AG04449 (cell line): ENCODE results near the gene IGF1R.
A peak's percentile ranks its signal among the peaks of the same experiment; 100 is the strongest.

ENCODE experiments used
- CTCF ChIA-PET: fragments of 350-600 bp; formaldehyde crosslinking; extraction: SDS; loops from one replicate; lab custom pipeline; 2021; ENCODE audit warnings: antibody characterized with exemption; lab: Yijun Ruan, JAX
- POLR2A ChIA-PET: fragments of 400-600, 350-600 bp; formaldehyde crosslinking; extraction: SDS; loops from one replicate; lab custom pipeline; 2020; ENCODE audit warnings: antibody characterized with exemption, inconsistent platforms; lab: Yijun Ruan, JAX
- DNase-seq: peaks from one replicate; pipeline ENCODE4 v3.0.0-alpha.2; 2010; ENCODE audit warnings: low read depth, low spot score
- H3K4me3 ChIP-seq: 2 replicates; pipeline ENCODE4 v1.5.1; 2011; ENCODE audit warnings: low read depth, mild to moderate bottlenecking, control low read depth, low read length
- CTCF ChIP-seq: IDR thresholded peaks from one replicate; pipeline ENCODE4 v1.5.1; 2011; ENCODE audit warnings: mild to moderate bottlenecking, moderate library complexity, low read length, control low read depth, inconsistent platforms; ENCODE audit not compliant: insufficient read depth; ENCODE audit errors: missing control alignments

The IGF1R gene

GRCh38 chr15:98682992-98683701 lies 34.8 kb downstream of the IGF1R start:
- no peak for DNase-seq
- no peak overlapping the region for H3K4me3 ChIP-seq
- CTCF ChIA-PET = interaction anchor here (0.8 to 2.1 kb wide), 5 partner anchors 24 to 97 kb away, joined by 3 to 7 read pairs (median 3); no protein-coding TSS in a partner anchor

GRCh38 chr15:98683831-98684230 lies 35.5 kb downstream of the IGF1R start:
- H3K4me3 ChIP-seq = no peak overlapping the region
- no peak for TF ChIP-seq CTCF
- DNase-seq = no peak
- POLR2A ChIA-PET = interaction anchor here (1.0 kb wide), 1 partner anchor 36 kb away, joined by 3 read pairs; no protein-coding TSS in a partner anchor
- CTCF ChIA-PET = interaction anchor here (0.8 to 2.1 kb wide), 6 partner anchors 11 to 375 kb away, joined by 3 to 7 read pairs (median 4); no protein-coding TSS in a partner anchor

More at GRCh38 chr15:98682992-98683701, 34.8 kb downstream of the IGF1R start:
- TF ChIP-seq CTCF = no peak
- POLR2A ChIA-PET = no interaction called here

- ChIA-PET CTCF (interaction anchor here (0.8 to 2.1 kb wide), 6 partner anchors 12 to 374 kb away, joined by 3 to 7 read pairs (median 4); no protein-coding TSS in a partner anchor), POLR2A (interaction anchor here (0.7 to 1.0 kb wide), 2 partner anchors 13 to 35 kb away, joined by 3 read pairs; no protein-coding TSS in a partner anchor)
- DNase-seq = peak; percentile 33
- TF ChIP-seq CTCF = no peak
- no peak overlapping the region for H3K4me3 ChIP-seq
Observed at GRCh38 chr15:98684436-98684835, 36.1 kb downstream of the IGF1R start.

DNA sequence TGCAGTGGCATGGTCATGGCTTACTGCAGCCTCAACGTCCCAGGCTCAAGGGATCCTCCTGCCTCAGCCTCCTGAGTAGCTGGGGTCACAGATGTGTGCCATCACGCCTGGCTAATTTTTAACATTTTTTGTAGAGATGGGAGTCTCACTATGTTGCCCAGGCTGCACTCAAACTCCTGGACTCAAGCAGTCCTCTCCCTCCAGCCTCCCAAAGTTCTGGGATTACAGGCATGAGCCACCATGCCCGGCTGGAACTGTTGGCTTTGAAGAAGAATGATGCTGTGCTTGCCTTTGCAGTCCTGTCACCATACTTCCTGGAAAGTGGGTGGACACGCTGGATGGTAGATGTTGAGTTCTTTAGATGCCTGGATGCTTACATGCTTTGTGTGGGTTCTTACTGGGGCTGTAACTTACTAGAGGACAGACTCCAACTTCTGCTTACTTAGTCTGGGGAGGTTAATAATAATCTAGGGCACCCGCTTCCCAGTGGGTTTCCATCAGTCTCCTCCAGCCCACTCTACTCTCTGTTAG lies 36.7 kb downstream of the IGF1R start:
- no peak for DNase-seq
- H3K4me3 ChIP-seq = no peak overlapping the region
- TF ChIP-seq CTCF = no peak
- ChIA-PET POLR2A (interaction anchor here (0.7 to 1.0 kb wide), 2 partner anchors 13 to 35 kb away, joined by 3 read pairs; no protein-coding TSS in a partner anchor), CTCF (interaction anchor here (0.8 to 2.1 kb wide), 5 partner anchors 14 to 374 kb away, joined by 3 to 7 read pairs (median 4); no protein-coding TSS in a partner anchor)

- ChIA-PET CTCF (interaction anchor here (1.1 kb wide), 1 partner anchor 10 kb away, joined by 3 read pairs; no protein-coding TSS in a partner anchor), POLR2A (no interaction called here)
- TF ChIP-seq CTCF = no peak
- no peak overlapping the region for H3K4me3 ChIP-seq
- DNase-seq = no peak
Observed at GRCh38 chr15:98686983-98687382, 38.6 kb downstream of the IGF1R start.

DNA sequence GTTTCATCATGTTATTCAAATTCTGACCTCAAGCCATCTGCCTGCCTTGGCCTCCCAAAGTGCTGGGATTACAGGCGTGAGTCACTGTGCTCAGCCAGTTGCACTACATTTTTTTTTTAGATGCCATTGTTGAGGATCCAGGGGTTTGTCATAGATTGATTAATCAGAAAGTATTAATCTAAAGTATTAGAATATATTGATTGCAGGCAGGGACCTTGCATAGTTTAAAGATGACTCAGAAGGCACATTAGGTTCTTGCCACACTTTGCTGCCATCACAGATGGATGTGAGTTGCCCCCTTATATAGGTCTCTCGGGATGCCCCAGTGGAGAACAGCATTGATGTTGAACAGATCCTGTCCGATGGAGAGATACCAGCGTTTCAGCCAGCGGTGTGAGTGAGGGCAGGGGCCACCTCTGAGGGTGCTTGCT lies 41.1 kb downstream of the IGF1R start:
- no peak for DNase-seq
- ChIA-PET POLR2A (no interaction called here), CTCF (interaction anchor here (0.6 to 1.2 kb wide), 3 partner anchors 15 to 34 kb away, joined by 3 to 4 read pairs (median 4); no protein-coding TSS in a partner anchor)
- no peak for TF ChIP-seq CTCF
- H3K4me3 ChIP-seq = no peak overlapping the region
